Left ventricle myocardium inferior (tissue), 1 donor: Measurements from ENCODE around the gene SPON1. TPM values are rescaled to one million over a fixed set of nuclear protein-coding genes. Genes with fewer than 3 reads are reported as not detected.

ENCODE experiments used
- DNase-seq: peaks from one replicate; pipeline ENCODE4 v3.0.0-alpha.2; 2020
- H3K27ac ChIP-seq: fragments of 200-600 bp; replicated peaks from 2 replicates; pipeline ENCODE4 v1.8.0; 2021
- H3K27me3 ChIP-seq: fragments of 200-600 bp; 2 replicates; pipeline ENCODE4 v1.8.0; 2021; ENCODE audit warnings: low read depth
- H3K36me3 ChIP-seq: fragments of 200-600 bp; 2 replicates; pipeline ENCODE4 v1.8.0; 2021
- H3K4me1 ChIP-seq: fragments of 200-600 bp; 2 replicates; pipeline ENCODE4 v1.8.0; 2021
- H3K4me3 ChIP-seq: fragments of 200-600 bp; 2 replicates; pipeline ENCODE4 v1.8.0; 2021; ENCODE audit warnings: mild to moderate bottlenecking, moderate library complexity
- H3K9me3 ChIP-seq: fragments of 200-600 bp; replicated peaks from 2 replicates; pipeline ENCODE4 v1.8.0; 2021
- intact Hi-C: fragments of 100-400 bp; cut with micrococcal nuclease; formaldehyde crosslinking; loops from one replicate; pipeline ENCODE4 v1.11.0; 2022
- total RNA-seq: library from RNA; stranded (reverse); fragmentation: NEBNext Ultra II Directional; extraction: Animal tissue kit (Norgen Biotek cat#: 25700); gene quantifications from one replicate; pipeline ENCODE4 v1.2.1, GENCODE V29; 2021
- TF ChIP-seq, protein P1 (sequence below): fragments of 200-600 bp; IDR thresholded peaks from 2 replicates; pipeline ENCODE4 v1.8.0; 2021; ENCODE audit warnings: antibody characterized with exemption, mild to moderate bottlenecking, borderline replicate concordance
- donor health status: DM: no; HTN: yes; CAD: no; lungs with severe emphysema.

SPON1 gene
- total RNA-seq, 1 donor from 2014 or later = 9.4 TPM

DNA sequence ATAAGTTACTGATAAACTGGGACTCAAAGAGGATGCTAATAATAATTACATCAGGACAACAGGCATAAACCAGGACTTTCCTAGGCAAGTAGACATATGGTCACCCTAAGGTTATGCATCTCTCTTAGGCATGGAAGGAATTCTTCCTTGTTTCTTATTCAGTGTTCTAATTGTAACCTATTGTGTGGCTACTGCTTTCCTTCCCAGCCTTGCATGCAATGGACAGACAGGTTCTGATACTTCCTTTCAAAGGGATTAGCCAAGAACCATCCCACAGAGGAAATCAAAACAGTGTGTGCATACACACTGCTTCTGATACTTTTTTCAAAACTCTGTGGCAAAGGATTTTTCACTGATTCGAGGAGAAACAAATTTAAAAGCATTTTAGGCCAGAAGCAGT lies 348.2 kb downstream of the SPON1 start:
- Histone ChIP-seq H3K4me3 (no peak overlapping the region), H3K27me3 (no peaks in the 10 kb centered on the region), H3K9me3 (no peaks in the 10 kb centered on the region), H3K4me1 (peaks cover 51% of the 10 kb centered on the region), H3K36me3 (no peaks in the 10 kb centered on the region), H3K27ac (no peak overlapping the region)
- no peak for DNase-seq
- TF ChIP-seq, protein P1, sequence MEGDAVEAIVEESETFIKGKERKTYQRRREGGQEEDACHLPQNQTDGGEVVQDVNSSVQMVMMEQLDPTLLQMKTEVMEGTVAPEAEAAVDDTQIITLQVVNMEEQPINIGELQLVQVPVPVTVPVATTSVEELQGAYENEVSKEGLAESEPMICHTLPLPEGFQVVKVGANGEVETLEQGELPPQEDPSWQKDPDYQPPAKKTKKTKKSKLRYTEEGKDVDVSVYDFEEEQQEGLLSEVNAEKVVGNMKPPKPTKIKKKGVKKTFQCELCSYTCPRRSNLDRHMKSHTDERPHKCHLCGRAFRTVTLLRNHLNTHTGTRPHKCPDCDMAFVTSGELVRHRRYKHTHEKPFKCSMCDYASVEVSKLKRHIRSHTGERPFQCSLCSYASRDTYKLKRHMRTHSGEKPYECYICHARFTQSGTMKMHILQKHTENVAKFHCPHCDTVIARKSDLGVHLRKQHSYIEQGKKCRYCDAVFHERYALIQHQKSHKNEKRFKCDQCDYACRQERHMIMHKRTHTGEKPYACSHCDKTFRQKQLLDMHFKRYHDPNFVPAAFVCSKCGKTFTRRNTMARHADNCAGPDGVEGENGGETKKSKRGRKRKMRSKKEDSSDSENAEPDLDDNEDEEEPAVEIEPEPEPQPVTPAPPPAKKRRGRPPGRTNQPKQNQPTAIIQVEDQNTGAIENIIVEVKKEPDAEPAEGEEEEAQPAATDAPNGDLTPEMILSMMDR = no peak
- intact Hi-C loops = no loop called here

DNA sequence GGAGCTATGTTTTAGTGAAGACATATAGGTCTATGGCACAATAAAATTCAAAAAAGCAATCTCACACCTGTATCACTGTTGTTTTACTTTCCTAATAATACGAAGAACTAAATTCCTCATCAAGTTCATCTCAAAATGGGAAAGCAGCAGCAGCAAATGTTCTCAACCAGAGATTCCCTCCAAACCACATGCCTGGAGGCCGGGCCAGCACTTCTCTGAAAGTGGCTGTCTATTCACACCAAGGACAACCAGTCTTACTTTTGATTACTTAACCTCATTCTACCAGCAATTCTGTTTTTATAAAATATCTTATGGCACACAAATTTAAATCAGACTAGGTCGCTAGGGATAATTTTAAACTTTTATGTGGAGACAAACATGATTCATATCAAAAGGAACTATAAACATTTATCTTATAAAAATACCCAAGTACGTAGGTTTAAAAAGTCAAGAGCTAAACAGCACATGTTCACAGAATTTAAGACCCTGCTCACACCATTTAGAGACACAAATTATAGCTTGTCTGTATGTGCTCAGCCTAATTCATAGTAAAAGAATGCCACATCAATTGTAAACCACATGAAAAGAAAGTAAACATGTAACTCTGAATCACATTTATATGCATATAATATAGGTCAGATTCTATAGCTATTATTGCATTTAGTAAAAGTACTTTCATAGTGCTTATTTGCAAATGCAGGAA lies 350.4 kb downstream of the SPON1 start:
- TF ChIP-seq, protein P1 = no peak
- DNase-seq = no peak
- intact Hi-C loops = no loop called here
- Histone ChIP-seq H3K9me3 (no peaks in the 10 kb centered on the region), H3K36me3 (no peaks in the 10 kb centered on the region), H3K4me1 (peaks cover 51% of the 10 kb centered on the region), H3K27me3 (no peaks in the 10 kb centered on the region), H3K4me3 (no peak overlapping the region), H3K27ac (no peak overlapping the region)

DNA sequence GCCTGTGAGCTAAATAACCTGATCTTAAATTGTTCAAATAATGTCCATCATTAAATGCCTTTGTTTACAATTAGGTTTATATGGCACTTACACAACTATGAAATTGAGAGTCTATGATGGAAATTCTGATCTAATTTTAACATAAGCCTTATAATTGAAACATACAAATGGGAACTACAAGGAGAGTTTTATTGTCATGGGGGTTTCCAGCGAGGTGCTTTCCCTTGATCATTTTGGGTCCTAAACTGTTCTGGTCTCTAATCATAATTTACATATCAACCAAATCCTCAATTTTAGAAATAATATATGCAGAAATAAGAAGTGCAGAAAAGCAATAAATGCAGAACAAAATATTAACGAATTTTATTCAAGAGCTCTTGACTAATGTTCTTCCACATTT lies 351.6 kb downstream of the SPON1 start:
- H3K27ac ChIP-seq = no peak overlapping the region
- no peaks in the 10 kb centered on the region for H3K9me3 ChIP-seq
- no peaks in the 10 kb centered on the region for H3K27me3 ChIP-seq
- no peak for DNase-seq
- H3K4me3 ChIP-seq = no peak overlapping the region
- intact Hi-C loops = no loop called here
- H3K4me1 ChIP-seq = peaks cover 38% of the 10 kb centered on the region
- TF ChIP-seq, protein P1 = no peak
- H3K36me3 ChIP-seq = no peaks in the 10 kb centered on the region

DNA sequence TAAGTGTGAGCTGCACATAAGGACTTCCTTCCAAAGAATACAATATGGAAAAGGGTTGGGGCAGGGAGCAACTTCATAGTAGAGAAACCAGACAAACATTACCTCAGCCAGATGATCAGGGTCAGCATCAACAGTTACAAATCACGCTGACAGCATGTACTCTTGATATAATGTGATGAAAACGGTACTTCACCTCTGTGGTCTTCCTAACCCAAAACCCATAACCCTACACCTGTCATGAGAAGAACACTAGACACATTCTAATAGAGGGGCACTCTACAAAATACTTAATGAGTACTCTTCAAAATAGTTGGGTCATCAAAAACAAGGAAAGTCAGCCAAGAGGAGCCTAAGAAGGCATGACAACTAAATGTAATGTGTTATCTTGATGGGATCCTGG lies 352.6 kb downstream of the SPON1 start:
- no peaks in the 10 kb centered on the region for H3K9me3 ChIP-seq
- no peaks in the 10 kb centered on the region for H3K27me3 ChIP-seq
- intact Hi-C loops = no loop called here
- no peak for DNase-seq
- TF ChIP-seq, protein P1 = no peak
- peaks cover 32% of the 10 kb centered on the region for H3K4me1 ChIP-seq
- no peak overlapping the region for H3K4me3 ChIP-seq
- no peak overlapping the region for H3K27ac ChIP-seq
- H3K36me3 ChIP-seq = no peaks in the 10 kb centered on the region
